A673 (cell line): Measurements from ENCODE around the gene GFY.

Experiments
- EZH2 ChIP-seq: fragments of 200-600 bp; sonication (generic); IDR thresholded peaks from 2 replicates; pipeline ENCODE4 v1.6.1; 2017; ENCODE audit warnings: borderline replicate concordance, low read depth, mild to moderate bottlenecking, mixed read lengths, antibody characterized with exemption, low read length; ENCODE audit not compliant: poor library complexity, severe bottlenecking
- TF ChIP-seq, protein P1 (sequence below): fragments of 300-800, 200-600 bp; sonication (generic); conservative IDR thresholded peaks from 2 replicates; pipeline ENCODE4 v1.5.1; 2017; ENCODE audit warnings: low read depth, mild to moderate bottlenecking, antibody characterized with exemption, low read length, moderate library complexity, mixed read lengths

DNA sequence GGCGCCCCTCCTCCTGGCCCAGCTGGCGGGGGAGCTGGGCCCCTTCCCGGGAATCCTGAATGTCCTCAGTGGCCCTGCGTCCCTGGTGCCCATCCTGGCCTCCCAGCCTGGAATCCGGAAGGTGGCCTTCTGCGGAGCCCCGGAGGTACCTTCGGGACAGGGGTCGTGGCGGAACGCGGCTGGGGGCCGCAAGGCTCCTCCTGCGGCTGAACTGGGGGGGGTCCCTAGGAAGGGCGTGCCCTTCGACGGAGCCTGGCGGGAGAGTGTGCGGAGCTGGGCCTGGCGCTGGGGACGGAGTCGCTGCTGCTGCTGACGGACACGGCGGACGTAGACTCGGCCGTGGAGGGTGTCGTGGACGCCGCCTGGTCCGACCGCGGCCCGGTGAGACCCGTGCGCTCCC lies 36.5 kb downstream of the GFY start:
- TF ChIP-seq, protein P1, sequence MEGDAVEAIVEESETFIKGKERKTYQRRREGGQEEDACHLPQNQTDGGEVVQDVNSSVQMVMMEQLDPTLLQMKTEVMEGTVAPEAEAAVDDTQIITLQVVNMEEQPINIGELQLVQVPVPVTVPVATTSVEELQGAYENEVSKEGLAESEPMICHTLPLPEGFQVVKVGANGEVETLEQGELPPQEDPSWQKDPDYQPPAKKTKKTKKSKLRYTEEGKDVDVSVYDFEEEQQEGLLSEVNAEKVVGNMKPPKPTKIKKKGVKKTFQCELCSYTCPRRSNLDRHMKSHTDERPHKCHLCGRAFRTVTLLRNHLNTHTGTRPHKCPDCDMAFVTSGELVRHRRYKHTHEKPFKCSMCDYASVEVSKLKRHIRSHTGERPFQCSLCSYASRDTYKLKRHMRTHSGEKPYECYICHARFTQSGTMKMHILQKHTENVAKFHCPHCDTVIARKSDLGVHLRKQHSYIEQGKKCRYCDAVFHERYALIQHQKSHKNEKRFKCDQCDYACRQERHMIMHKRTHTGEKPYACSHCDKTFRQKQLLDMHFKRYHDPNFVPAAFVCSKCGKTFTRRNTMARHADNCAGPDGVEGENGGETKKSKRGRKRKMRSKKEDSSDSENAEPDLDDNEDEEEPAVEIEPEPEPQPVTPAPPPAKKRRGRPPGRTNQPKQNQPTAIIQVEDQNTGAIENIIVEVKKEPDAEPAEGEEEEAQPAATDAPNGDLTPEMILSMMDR = no peak
- no peak for TF ChIP-seq EZH2
